Putamen (tissue), 1 donor: ENCODE data around the gene TMIGD1.

Experiments
- DNase-seq: peaks from one replicate; pipeline ENCODE4 v3.0.0-alpha.2; 2016; ENCODE audit warnings: low spot score

Gene TMIGD1, protein sequence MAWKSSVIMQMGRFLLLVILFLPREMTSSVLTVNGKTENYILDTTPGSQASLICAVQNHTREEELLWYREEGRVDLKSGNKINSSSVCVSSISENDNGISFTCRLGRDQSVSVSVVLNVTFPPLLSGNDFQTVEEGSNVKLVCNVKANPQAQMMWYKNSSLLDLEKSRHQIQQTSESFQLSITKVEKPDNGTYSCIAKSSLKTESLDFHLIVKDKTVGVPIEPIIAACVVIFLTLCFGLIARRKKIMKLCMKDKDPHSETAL

DNA sequence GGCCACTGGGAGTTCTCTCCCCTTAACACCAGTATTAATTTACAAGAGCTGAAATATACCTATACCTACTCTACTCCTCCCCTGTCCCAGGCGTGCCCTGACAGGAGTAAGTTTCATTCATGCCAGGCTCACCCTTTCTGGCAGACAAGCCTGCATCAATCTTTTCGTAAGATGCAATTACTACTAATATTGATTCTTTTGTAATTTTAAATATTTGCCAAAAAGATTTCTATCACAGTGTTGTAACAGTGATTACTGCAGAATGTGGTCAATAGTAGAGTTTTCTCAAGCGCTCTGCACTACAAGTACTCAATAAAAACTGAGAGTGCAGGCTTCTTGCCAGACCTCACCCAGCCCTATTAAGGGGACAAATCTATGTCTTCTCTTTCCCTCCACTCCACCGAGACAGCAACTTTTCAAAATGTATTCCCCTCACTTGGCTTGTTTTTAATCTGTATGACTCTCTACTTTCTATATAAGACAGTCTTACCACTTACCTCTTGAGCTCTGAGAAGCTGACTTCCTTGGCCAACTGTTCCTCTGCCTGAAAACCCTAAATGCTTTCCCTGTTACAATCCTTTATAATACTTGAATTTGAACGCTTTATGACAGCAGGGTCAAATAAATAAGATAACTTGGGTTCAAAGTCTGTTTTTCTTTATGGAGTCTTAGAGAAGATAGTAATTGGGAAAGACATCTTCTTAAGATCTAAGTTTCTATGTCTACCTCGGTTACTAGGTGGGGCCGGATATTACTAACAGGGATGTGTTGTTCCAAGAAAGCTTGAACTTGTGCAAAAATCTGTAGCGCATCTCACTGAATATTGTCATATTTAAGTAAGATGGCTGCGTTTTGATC lies at the start of gene TMIGD1:
Gene TMIGD1, minus strand, starts transcription at position 555 of the 858 bp plus-strand sequence. CDS start 1,924 bp downstream, outside the sequence.
- DNase-seq = no peak

DNA sequence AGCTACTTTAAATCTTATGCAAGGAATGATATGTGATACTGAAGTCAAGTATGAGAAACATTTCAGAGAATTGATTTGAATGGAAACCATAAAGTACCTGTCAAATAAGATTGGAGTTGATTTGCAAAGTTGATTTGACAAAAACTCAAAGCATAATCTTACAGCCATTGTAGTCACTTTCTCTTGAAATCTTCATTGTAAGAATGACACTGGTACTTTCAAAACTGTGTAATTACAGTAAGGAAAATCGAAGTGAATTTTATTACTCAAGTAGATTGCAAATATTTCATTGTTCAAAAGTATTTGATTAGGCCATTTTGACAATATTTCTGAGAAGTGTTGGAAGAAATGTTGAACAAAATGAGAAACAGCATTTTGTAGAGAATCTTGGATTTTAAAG lies 48.5 kb upstream of the TMIGD1 start:
- DNase-seq = no peak

DNA sequence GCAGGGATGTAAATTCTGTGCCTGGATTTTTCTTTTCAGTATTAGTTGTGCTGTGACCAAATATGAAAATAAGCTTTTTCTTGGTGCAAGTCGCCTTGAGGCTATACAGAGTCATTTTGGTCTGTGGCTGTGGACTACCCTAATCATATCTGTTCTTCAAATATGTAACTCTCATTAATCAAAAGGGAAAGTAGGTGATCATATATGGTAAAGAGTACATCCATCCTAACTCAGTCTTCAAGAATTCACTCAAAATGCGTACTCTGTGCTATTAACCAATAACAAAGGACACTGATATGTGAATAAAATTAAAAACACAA lies 47.4 kb upstream of the TMIGD1 start:
- no peak for DNase-seq

DNA sequence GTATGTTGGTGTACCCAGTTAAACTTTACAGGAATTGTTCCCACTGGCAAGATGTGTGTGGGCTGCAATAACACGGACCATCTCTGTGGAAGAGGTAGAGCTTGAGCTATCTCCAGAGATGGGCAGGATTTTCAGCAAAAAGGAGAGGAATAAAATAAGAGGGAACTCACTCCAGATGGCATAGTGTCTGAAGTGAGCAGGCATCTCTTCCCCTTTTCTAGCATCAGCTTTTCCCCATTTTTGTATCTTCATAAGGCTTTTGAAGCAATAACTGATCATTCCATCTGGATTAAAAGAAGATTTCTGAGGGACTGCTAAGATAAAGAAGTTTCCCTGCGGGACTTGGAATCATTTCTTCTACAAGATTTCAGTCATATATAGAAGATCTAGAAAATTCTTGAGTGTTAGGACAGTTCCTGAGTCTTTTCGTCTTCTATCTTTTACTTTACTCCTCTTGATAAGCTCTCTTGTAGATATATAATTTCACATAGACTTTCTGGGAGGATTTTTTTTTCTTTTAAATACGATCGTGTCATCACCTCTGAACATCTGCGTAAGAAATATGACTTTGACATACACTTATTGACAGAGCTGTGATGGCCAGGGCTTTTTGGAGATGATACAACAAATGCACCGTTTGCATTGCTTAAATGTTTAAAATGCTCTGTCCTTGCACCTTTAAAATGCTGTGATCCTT lies 46.9 kb upstream of the TMIGD1 start:
- no peak for DNase-seq

DNA sequence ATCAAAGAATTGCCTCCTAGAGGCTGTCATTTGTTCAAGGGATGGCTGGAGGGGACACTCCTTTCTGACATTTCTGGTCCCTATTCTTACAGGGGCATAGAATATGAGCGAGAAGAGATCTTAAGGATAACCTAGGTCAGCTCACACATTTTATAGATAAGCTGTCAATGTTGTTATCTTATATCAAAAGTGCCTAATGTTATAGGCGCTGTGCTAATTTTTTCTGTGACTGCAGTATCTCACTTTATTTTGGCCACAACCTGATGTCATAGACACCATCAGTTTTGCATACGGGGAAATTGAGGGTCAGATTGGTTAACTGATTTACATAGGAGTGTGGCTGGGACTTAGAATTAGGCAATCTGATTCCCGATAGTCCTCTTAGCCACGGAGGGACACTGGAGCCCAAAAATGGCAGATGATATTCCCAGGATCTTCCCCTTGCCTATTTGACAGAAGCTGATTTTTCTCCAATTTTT lies 46.1 kb upstream of the TMIGD1 start:
- no peak for DNase-seq

DNA sequence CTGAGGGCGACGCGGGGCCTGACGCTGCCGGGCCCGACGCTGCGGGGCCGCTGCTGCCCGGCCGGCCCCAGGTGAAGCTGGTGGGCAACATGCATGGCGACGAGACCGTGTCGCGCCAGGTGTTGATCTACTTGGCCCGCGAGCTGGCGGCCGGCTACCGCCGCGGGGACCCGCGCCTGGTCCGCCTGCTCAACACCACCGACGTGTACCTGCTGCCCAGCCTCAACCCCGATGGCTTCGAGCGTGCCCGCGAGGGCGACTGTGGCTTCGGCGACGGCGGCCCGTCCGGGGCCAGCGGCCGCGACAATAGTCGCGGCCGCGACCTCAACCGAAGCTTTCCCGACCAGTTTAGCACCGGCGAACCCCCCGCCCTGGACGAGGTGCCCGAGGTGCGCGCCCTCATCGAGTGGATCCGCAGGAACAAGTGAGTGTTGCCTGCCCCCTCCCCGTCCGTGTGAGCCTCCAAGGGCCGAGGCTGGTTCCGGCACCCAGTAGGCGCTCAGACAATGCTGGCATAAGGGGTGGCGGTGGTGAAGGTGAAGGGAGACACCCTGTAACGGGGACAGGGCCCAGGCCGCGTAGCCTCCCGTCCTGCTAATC lies 45.5 kb upstream of the TMIGD1 start:
- DNase-seq = no peak

DNA sequence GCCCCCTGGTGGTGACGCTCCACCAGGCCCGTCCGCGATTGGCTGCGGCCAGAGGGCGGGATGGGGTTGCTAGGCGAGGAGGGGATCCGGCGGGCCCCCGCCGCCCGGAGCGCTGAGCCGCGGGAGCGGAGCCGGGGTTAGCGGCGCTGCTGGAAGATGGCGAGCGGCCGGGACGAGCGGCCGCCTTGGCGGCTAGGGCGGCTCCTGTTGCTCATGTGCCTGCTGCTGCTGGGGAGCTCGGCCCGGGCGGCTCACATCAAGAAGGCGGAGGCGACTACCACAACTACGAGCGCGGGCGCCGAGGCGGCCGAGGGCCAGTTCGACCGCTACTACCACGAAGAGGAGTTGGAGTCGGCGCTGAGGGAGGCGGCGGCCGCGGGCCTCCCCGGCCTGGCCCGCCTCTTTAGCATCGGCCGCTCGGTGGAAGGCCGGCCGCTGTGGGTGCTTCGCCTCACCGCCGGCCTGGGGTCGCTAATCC lies 45.0 kb upstream of the TMIGD1 start, which contains the start of gene CPD:
Gene CPD, plus strand, starts transcription at position 103 of the 478 bp plus-strand sequence. Its CDS starts 54 bp downstream, at position 157.
- peak; percentile 97 for DNase-seq

DNA sequence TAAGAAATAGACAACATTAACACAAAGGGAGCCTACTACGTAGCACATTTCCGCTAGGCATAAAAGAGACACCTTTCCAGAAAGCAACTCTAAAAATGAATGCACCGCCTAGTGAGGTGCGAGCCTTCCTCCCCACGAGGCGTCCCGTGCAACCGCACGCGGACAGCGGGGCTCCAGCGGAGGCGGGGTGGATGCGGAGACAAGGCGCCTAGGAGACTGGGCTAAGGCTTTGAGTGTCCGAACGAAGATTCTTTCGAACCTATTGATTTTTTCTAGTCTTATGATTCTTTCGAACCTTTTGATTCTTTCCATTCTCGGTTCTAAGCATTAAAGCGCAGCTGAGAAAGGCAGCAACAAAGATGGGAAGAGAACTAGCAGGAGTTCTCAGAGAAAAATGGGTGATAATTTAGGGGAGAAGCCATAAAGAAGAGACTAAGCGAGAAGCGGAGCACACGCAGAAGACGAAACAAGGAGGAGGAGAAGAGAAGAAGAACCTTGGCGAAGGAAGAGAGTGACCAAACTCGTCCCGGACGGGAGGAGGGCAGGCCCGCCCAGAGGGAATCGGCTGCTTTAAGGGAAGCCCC lies 44.5 kb upstream of the TMIGD1 start:
- DNase-seq = no peak

DNA sequence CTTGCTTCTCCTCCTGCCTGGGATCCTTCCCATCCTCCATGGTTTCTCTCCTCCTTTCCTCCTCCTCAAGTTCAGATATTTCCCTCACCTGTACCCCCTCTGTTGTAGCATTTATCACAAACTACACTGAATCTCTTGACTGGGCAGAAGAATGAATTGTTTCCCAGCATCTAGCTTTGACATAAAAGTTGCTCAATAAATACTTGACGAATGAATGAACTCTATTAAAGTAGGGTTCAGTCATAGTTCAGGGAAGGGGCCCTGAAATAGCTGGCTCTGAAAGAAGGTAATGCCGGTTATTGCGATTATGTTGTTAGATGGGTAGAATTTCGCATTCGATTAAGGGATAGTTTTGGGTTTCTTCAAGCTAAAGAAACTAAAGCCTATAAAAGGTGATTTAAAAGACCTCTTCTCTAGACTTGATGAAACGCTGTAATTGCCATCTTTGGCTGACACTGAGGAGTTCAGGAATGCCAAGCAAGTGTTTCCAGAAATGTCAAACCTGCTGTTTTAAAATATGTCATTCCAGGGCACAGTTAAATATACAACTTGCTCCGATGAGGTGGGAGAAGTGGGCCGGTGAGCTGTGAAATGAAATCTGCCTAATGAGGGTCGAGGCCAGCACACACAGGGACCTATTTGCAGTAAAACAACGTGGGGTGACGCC lies 43.9 kb upstream of the TMIGD1 start:
- DNase-seq = no peak

DNA sequence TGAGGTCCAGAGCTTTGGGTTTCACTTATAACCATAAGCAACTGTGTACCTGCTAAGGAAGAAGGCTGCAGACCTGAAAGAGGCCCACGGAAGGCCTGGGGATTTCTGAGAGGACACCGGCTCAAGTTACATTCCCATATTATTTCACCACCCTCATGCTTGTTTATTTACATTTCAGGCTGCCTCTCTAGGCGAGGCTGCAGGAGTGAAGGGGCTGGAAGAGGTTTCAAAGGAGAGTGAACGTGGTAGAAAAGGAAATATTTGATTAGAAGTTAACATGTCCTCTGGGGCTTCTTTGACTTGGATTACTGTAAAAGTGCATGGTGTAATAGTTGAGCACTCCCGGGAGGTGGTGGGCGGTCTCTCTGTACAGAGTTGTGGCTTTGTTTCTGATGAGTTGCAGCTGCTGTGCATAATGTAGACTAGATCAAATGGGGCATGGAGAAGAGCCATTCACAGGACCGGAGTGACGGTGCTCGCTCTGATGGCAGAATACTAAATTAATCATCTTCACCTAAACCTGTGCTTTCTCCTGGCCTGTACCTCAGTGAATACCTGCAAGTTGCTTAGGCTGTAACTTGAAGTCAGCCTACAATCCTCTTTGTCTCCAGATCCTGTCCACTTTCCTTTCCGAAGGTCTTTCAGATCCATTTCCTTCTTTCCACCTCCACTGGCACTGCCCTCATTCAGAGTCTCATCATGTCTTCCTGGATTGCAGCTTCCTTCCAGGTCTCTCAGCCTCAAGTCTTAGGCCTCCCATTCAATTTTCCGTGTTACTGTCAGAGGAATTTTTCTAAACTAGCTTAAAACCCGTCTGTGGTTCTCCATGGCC lies 43.0 kb upstream of the TMIGD1 start:
- DNase-seq = peak; percentile 64

DNA sequence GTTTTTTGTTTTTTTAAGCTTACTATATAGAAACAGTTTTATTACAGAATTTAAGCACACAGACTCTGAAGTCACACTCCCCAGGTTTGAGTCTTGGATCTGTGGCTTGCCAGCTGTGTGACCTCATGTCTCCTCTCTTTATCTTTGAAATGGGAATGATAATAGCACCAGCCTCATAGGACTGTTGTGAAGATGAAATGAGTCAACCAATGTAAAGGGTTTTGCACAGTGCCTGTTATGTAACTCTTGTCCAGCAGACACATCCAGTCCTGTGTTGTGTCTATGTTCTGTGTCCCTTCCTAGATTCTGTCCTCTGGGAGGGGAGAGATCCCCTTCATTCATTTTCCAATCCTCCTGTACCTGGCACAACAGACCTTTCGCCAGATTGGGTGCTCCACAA lies 41.8 kb upstream of the TMIGD1 start:
- DNase-seq = no peak

DNA sequence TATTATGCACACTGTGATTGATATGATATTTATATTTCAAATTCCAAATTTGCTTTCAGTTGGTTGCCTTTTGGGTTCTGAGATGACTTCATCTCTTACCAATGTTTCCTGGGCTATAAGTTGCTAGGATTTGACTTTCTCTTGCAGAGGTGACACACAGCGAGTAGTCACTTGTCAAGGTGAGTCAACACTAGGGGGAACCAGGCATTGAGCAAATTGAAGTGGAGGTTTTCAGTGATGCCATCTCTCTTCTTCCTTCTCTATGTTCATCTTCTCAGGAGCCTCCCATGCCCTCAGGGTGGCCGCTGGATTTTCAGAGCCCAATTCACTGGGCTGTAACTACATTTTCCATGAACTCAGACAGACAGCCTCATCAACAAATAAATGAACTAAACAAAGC lies 38.9 kb upstream of the TMIGD1 start:
- DNase-seq = no peak

DNA sequence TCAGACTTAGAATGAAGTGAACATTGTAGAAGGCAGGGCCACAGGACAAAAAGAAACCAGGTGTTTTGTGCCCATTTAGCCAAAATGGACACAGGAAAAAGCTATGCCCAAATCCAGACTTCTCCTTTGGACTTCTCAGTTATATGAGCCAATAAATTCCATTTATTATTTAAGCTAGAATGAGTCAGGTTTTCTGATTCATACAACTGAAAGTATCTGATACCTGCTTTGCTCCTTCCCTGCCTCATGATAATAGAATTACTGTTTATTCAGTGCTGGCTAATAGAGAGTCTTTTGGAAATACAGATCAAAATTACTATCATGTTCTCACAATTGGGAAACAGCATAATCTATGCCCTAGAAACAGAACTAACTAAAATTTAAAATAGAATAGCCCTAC lies 36.1 kb upstream of the TMIGD1 start:
- no peak for DNase-seq

DNA sequence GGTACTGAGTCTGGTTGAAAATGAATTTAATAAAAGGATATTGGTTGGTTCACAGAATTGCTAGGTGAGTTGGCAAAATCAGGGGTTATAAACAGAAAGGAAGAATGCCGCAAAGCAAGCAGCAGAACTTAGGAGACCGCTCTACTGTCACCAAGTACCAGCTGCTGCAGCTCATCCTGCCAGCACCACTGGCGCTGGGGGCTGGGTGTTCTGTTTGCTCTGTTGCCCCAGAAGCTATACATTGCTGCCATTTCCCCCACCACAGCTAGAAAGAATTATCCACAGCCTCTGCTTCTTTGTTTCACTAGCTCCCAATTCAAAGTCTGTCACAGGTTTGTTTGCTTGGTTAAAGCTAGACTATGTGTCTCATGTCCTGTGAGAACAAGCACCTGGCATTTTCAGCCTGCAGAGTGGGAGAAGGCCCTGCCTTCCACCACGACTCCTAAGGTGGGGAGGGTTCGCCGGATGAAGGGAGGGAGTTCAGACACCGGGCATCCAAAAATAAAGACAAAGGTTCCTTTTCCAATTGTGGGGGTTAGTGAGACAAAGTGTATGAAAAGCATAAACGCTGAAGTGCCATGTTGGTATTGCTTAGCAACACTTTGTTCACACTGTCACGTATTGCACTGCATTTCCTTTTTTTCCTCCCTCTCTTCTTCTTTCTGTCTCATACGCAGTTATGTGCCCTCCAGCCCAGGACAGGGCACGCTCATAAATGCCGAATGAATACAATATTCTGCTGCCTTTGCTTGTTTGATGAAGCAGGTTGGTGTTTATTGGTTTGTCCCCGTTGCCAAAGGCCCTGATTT lies 35.3 kb upstream of the TMIGD1 start:
- no peak for DNase-seq

DNA sequence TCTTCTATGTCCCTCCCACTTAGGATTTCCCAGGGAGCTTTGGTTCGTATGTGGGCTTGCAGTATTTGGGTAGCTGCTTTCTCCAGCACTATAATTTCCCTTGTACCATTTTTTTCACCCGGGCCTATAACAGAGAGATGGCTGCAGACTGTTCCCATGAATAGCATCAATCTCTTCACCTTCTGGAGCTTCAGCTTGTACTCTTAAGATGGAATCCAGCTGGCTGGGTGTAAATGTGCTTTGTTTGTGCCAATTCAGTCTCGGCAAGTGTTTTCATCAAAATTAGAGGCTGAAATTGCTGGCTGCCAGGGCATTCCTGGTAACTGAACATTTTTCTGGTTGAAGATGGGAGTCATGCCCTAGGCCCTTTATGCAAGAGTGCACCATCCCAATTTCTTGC lies 32.7 kb upstream of the TMIGD1 start:
- no peak for DNase-seq

DNA sequence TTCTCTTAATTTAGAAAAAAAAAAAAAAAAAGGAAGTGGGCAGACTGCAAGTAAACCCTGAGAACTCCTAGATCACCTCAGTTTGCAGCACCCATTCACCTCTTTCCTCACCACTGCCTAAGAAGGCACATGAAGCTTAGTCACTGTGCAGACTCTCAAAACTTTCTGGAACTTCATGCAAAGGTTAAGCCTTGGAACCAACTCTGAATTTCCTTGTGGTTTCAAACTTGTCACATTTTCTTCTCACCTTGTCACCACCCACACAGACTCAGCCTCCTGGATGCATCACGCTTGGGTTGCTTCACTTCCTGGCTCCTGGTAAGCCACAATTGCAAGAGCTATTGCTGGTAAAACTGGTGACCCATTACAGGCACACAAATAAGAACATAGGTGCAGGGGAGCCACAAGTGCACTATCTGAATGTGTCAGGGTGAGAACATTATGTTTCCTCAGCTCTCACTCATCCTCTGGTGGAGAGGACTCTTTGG lies 29.9 kb upstream of the TMIGD1 start:
- DNase-seq = peak; percentile 60

DNA sequence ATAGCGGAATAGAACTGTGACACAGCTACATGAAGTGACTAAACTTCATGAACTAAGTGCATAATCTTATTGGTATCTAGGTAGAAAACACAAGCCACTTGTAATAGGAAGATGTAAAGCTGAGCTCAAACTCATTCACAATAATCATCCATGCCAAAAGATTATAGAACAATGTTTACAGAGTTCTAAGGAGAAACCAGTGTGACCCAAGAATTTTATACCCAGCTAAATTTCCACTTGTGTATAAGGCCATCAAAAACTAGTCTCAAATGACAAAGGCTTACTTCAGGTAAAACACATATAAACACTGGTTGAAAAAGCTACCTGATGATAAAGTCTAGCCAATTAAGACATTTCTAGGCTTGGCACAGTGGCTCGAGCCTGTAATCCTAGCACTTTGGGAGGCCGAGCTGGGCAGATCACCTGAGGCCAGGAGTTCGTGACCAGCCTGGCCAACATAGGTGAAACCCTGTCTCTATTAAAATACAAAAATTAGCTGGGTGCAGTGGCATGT lies 28.0 kb upstream of the TMIGD1 start:
- DNase-seq = no peak

DNA sequence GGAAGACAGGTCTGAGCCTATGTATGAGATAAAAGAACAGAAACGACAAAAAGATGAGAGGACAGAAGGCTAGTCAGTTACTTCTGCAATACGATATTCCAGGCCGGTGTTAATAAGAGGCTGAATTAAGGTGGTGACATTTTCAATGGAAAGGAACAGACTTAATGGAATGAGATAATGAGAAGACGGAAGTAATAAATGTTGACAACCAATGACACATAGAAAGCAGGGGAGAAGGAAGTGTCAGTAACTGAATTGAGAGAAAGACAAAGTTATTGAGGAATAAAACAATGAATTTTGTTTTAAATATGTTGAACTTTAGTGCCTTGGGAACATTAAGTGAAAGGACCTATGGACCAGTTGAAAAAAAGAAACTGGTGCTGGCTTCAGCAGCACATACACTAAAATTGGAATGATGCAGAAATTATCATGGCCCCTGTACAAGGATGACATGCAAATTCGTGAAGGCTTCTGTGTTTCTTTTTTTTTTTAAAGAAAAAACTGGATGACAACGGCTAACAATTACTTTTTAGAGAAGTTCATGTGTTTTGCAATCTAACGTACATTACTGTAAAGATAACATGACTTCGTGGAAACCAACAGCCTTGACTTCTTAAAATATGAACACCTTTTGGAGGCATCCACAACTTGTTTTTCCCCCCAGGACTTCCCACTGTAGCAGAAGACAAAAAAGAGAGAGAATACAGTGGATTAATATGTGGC lies 26.4 kb upstream of the TMIGD1 start:
- DNase-seq = no peak
